CD4-positive, alpha-beta T cell treated with Interleukin-15 for 4 hours (primary cell): ENCODE data around the gene COL6A6.
"Not testable (repeated sequence)": the region's sequence is repeated elsewhere in the genome, so short reads cannot be mapped to it uniquely, and the experiment has no call there.

Experiments used
- DNase-seq: peaks from one replicate; pipeline ENCODE4 v3.0.0-alpha.2; 2020; ENCODE audit warnings: low spot score

The COL6A6 gene

GRCh38 chr3:130529486-130530215 is 12.7 kb downstream of the COL6A6 start:
- no peak for DNase-seq

DNA sequence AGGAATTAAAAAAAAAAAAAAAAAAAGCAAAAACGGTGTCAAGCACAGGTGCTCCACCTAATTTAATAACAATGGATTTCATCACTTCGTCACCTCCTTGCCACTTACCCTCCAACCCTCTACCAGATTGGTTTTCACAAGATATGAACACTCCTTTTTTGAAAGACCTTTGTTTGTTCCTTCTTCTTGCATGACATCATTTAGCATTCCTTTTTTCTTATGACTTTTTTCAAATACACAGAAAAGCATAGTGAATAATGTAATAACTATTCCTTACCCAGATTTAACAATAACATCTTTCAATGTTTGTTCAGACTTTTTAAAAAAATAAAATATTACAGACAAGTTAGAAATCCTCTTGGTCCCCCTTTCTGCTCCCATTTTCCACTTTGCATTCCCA is 16.3 kb downstream of the COL6A6 start:
- DNase-seq, result no peak

DNA sequence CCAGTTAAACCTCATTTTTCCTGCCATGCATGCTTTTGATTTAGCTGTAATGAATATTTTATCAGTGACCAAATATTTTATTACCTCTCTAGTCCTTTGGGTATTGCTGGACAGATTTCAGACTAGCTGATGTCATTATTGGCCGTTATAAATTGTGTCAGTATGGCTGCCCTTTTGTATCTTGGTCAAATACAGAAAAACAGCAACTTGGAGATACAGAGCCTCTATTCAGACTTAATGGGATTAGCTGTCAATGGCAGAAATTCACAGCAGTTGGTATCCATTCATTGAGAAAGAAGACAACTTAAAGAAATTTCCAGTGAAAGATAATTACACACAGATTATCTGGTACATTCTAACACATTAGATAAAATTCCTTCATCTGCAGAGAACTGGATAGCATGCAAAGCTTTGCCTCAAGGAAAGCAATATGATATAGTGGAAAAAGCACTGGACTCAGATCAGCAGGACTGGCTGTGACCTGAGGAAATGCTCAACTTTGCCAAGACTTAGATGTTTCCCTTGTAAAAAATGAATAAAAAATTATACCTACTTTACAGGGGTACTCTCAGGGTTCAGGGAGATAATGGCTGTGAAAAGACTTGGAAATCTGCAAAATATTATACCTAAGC is 20.8 kb downstream of the COL6A6 start:
- DNase-seq, result no peak

DNA sequence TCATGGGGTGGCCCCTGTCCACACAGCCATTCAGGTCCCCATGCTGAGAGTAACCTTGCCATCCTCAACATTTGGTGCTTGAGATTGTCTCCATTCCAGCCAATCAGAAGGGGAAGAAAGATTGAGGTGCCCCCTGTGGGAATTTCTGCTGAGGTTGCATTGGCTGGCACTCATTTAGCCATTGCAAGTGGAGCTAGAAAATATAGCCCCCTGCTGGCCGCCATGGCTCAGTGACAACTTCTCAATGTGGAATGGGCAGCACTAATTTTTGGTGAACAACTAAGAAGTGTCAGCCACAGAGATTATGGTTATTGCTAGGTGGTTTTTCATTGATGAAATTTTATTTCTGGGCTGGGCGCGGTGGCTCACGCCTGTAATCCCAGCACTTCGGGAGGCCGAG is 22.0 kb downstream of the COL6A6 start:
- DNase-seq, result peak; percentile 7

- DNase-seq, result no peak
Measured at GRCh38 chr3:130543322-130543721, 26.3 kb downstream of the COL6A6 start.

GRCh38 chr3:130546920-130547679 is 30.1 kb downstream of the COL6A6 start:
- no peak for DNase-seq

DNA sequence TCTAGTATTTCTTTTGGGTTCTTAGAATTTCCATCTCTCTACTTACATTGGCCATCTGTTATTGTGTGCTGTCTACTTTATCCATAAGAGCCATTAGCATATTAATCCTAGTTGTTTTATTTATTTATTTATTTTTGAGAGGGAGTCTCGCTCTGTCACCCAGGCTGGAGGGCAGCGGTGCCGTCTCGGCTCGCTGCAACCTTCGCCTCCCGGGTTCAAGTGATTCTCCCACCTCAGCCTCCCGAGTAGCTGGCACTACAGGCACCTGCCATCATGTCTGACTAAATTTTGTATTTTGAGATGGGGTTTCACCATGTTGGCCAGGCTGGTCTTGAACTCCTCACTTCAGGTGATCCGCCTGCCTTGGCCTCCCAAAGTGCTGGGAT is 30.7 kb downstream of the COL6A6 start:
- not testable (repeated sequence) for DNase-seq

DNA sequence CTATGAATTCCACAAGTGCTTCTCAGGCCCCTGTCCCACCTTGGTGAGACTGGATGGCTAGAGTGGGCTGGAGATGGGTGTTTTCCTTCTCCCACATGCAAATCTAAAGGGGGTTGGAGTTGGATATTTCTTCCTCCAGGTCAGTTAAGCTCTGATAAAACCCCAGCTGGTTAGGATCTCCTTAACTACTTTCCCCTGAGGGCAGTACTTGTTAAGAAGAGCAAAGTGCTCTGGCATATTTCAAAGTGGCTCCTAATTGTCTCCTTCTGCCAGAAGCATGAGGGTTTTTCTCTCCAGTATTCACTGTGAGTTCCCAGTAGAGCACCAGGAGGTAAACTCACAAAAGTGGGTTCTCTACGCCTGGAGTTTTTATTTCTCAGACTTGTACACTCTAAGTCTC is 31.4 kb downstream of the COL6A6 start:
- no peak for DNase-seq

DNA sequence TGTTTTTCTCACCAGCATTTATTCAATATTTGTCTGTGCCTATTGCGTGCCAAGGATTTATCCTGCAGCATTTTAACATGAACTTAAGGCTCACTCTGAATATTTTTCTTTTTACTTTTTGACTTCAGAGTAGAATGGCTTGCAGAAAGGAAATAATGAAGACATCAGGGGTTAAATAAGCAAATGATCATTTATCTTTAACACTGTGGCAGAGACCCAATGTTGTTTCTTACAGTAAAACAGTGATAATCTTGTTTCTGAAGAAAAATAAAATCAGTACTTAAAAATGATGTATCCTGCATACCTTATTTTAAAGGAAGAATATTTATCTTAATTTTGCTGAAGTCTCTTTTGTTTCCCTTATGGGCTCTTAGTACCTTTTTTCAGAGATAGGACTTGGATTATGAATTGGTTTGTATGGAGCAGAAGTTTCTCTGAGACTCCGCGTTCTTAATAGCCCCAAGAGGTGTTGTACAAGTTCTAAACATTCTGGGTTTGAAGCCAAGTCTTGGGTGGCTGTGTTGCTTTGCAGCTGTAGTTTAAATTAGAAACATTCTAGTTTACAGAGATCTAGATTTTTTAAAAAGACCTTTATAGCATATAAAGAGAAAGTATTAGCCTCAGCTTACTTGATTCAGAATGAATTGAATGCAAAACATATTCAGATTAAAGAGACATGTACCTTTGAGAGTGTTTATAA is 40.5 kb downstream of the COL6A6 start:
- no peak for DNase-seq

DNA sequence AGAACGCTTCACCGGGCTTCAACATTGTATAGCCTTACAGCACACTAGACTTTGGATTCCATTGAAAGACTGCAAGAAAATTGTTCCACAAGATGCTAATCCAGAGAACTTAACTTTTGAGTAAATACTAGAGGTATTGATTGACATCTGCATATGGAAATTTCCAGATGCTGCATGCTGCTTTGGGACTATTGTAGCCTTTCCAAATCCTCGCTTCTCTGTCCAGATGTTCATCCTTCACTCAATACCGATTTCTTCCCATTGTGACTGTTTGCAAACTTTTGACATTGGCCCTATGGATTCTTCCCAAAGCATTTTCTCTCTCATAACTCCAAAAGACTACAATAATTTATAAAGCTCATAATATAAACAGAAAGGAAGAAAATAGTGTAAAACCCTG is 41.4 kb downstream of the COL6A6 start:
- no peak for DNase-seq

GRCh38 chr3:130565224-130565623 is 48.2 kb downstream of the COL6A6 start:
- no peak for DNase-seq
